Hepatocyte (in vitro differentiated cells): ENCODE results near the gene OR10Z1. TPM values are rescaled to one million over a fixed set of nuclear protein-coding genes. Genes with fewer than 3 reads are reported as not detected.

Experiments
- DNase-seq: peaks from one replicate; pipeline ENCODE4 v3.0.0-alpha.2; 2016; ENCODE audit warnings: low spot score
- H2AFZ ChIP-seq: fragments of 200-600 bp; sonication (generic); 2 replicates; pipeline ENCODE4 v1.6.0; 2016; ENCODE audit warnings: antibody characterized with exemption, mild to moderate bottlenecking
- H3K27ac ChIP-seq: fragments of 200-600 bp; sonication (generic); 2 replicates; pipeline ENCODE4 v1.5.1; 2016; ENCODE audit warnings: mild to moderate bottlenecking
- H3K27me3 ChIP-seq: fragments of 200-600 bp; sonication (generic); 2 replicates; pipeline ENCODE4 v1.6.1; 2016
- H3K36me3 ChIP-seq: fragments of 200-600 bp; sonication (generic); replicated peaks from 2 replicates; pipeline ENCODE4 v1.5.1; 2016; ENCODE audit warnings: low read depth; ENCODE audit not compliant: insufficient read depth
- H3K4me1 ChIP-seq: fragments of 200-600 bp; sonication (generic); 2 replicates; pipeline ENCODE4 v1.5.1; 2016; ENCODE audit warnings: mild to moderate bottlenecking, moderate library complexity; ENCODE audit not compliant: insufficient read depth
- H3K4me2 ChIP-seq: fragments of 200-600 bp; sonication (generic); 2 replicates; pipeline ENCODE4 v1.6.0; 2016
- H3K4me3 ChIP-seq: fragments of 200-600 bp; sonication (generic); 2 replicates; pipeline ENCODE4 v1.5.1; 2016; ENCODE audit warnings: mild to moderate bottlenecking
- H3K79me2 ChIP-seq: fragments of 200-600 bp; sonication (generic); 2 replicates; pipeline ENCODE4 v1.6.0; 2017; ENCODE audit warnings: mild to moderate bottlenecking
- H3K9me2 ChIP-seq: fragments of 200-600 bp; sonication (generic); replicated peaks from 2 replicates; pipeline ENCODE4 v1.6.0; 2017; ENCODE audit warnings: mild to moderate bottlenecking; ENCODE audit not compliant: insufficient read depth
- H3K9me3 ChIP-seq: fragments of 200-600 bp; sonication (generic); 2 replicates; pipeline ENCODE4 v1.5.1; 2016; ENCODE audit warnings: low read depth, mild to moderate bottlenecking
- H4K20me1 ChIP-seq: fragments of 200-600 bp; sonication (generic); 2 replicates; pipeline ENCODE4 v1.6.0; 2016; ENCODE audit warnings: mild to moderate bottlenecking; ENCODE audit not compliant: insufficient read depth, poor library complexity, severe bottlenecking
- EZH2 ChIP-seq: fragments of 200-600 bp; sonication (generic); IDR thresholded peaks from 2 replicates; pipeline ENCODE4 v1.6.1; 2016; ENCODE audit warnings: antibody characterized with exemption, mild to moderate bottlenecking, borderline replicate concordance
- EZH2phosphoT487 ChIP-seq: fragments of 200-600 bp; sonication (generic); IDR thresholded peaks from one replicate; pipeline ENCODE4 v1.6.1; 2018; ENCODE audit warnings: antibody characterized with exemption, mild to moderate bottlenecking, low read depth, moderate library complexity; ENCODE audit not compliant: unreplicated experiment, severe bottlenecking
- WGBS: methylation state at CpG from one replicate; pipeline ENCODE4 v1.1.6; 2016; ENCODE audit warnings: low lambda C conversion rate; ENCODE audit errors: missing lambda C conversion rate; 5-methylcytosine and 5-hydroxymethylcytosine counted together
- polyA plus RNA-seq: library from polyadenylated mRNA; unstranded; fragments of >200 nt; fragmentation: Nextera tagmentation; extraction: Ambion mirVana; gene quantifications from 2 replicates; pipeline ENCODE4 v1.2.1, GENCODE V29; 2016
- total RNA-seq: library from RNA; depleted of rRNA; stranded (reverse); fragments of >200 nt; gene quantifications from 2 replicates; pipeline ENCODE4 v1.2.3, GENCODE V29; 2014
- TF ChIP-seq, protein P1 (sequence below): fragments of 200-600 bp; sonication (generic); IDR thresholded peaks from 2 replicates; pipeline ENCODE4 v1.5.1; 2016; ENCODE audit warnings: antibody characterized with exemption, mild to moderate bottlenecking; ENCODE audit not compliant: poor library complexity

Gene OR10Z1, protein sequence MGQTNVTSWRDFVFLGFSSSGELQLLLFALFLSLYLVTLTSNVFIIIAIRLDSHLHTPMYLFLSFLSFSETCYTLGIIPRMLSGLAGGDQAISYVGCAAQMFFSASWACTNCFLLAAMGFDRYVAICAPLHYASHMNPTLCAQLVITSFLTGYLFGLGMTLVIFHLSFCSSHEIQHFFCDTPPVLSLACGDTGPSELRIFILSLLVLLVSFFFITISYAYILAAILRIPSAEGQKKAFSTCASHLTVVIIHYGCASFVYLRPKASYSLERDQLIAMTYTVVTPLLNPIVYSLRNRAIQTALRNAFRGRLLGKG
- total RNA-seq (not detected in 2 replicates), polyA plus RNA-seq (not detected in 2 replicates)

DNA sequence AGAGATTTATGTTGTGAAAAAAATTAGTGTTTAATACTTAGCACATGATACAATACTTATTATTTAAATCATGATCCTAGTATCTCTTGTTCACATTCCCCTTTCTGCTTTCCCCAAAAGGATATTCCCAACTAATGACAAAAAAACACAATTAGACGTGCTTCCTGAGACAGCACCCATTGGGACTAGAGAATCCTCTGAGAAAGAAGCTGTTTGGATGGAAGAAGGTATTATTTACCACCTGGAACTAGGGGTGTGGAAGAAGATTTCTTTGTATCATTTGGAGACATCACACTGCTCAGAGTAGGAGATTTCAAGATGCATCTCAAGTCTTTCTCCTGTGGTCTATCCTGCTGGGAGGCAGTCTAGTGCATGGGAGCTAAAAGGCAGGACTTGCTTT, at the start of gene OR10Z1:
Gene OR10Z1, plus strand, starts transcription at position 301 of the 400 bp plus-strand sequence. CDS start 1,171 bp downstream, outside the sequence.
- DNase-seq: no peak
- H3K9me2 ChIP-seq: no peaks in the 10 kb centered on the region
- no peaks in the 10 kb centered on the region for H3K27me3 ChIP-seq
- H3K9me3 ChIP-seq: no peaks in the 10 kb centered on the region
- no peaks in the 10 kb centered on the region for H3K4me1 ChIP-seq
- TF ChIP-seq, protein P1, sequence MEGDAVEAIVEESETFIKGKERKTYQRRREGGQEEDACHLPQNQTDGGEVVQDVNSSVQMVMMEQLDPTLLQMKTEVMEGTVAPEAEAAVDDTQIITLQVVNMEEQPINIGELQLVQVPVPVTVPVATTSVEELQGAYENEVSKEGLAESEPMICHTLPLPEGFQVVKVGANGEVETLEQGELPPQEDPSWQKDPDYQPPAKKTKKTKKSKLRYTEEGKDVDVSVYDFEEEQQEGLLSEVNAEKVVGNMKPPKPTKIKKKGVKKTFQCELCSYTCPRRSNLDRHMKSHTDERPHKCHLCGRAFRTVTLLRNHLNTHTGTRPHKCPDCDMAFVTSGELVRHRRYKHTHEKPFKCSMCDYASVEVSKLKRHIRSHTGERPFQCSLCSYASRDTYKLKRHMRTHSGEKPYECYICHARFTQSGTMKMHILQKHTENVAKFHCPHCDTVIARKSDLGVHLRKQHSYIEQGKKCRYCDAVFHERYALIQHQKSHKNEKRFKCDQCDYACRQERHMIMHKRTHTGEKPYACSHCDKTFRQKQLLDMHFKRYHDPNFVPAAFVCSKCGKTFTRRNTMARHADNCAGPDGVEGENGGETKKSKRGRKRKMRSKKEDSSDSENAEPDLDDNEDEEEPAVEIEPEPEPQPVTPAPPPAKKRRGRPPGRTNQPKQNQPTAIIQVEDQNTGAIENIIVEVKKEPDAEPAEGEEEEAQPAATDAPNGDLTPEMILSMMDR: no peak
- TF ChIP-seq EZH2 (no peak), EZH2phosphoT487 (no peak)
- 92% methylated on average over 1 of the region's 1 CpG for WGBS
- no peaks in the 10 kb centered on the region for H3K36me3 ChIP-seq
- H4K20me1 ChIP-seq: no peaks in the 10 kb centered on the region
- H3K27ac ChIP-seq: no peak within 1 kb of the TSS
- no peaks in the 10 kb centered on the region for H3K79me2 ChIP-seq
- H2AFZ ChIP-seq: no peak within 1 kb of the TSS
- H3K4me3 ChIP-seq: no peak within 1 kb of the TSS
- no peak within 1 kb of the TSS for H3K4me2 ChIP-seq

DNA sequence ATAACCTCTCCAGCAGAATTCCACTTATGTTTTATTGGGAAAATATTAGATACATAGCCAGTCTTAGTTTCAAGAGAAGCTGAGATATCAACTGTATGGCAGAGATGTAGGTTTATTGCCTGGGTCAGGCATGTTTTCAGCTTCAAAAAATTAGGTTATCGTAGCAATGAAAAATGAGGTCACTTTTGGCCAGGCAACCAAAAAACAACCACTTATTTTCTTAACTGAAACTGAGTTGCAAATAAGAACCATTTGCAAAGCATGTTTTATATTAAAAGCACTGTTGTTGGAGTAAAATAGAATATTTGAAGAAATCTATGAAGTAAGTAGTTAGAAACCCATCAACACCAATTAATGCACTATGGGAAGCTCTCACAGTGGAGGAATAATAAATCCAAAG, 45.4 kb upstream of the OR10Z1 start:
- H3K9me3 ChIP-seq: no peaks in the 10 kb centered on the region
- H3K9me2 ChIP-seq: no peaks in the 10 kb centered on the region
- no peak overlapping the region for H3K4me2 ChIP-seq
- no peaks in the 10 kb centered on the region for H3K4me1 ChIP-seq
- WGBS: 93% methylated on average over 1 of the region's 1 CpG
- no peak overlapping the region for H3K27ac ChIP-seq
- DNase-seq: no peak
- H3K79me2 ChIP-seq: no peaks in the 10 kb centered on the region
- no peaks in the 10 kb centered on the region for H3K27me3 ChIP-seq
- H4K20me1 ChIP-seq: no peaks in the 10 kb centered on the region
- TF ChIP-seq EZH2 (no peak), EZH2phosphoT487 (no peak)
- TF ChIP-seq, protein P1: no peak
- H2AFZ ChIP-seq: no peak overlapping the region
- H3K36me3 ChIP-seq: no peaks in the 10 kb centered on the region
- no peak overlapping the region for H3K4me3 ChIP-seq

DNA sequence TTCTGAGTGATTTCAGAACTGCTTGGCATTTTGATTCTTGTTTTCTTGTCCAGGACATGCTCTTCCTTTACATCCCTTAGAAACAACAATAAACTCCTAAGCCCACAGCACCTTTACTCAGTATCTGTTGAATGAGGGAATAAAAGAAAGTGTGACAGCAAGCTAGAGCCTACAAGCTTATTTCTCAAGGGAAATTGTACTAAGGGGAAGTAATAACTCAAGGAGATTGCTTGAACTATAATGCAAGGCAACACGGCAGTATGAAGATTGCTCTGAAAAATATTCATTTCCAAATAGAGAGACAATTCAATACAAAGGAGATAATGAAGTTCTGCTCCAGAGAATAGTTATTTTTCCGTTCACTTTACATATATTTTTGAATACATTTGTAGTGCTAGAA, 41.2 kb upstream of the OR10Z1 start:
- H2AFZ ChIP-seq: no peak overlapping the region
- H3K9me3 ChIP-seq: no peaks in the 10 kb centered on the region
- H3K4me2 ChIP-seq: no peak overlapping the region
- H3K27me3 ChIP-seq: no peaks in the 10 kb centered on the region
- H3K36me3 ChIP-seq: no peaks in the 10 kb centered on the region
- DNase-seq: no peak
- H3K4me3 ChIP-seq: no peak overlapping the region
- TF ChIP-seq EZH2phosphoT487 (no peak), EZH2 (no peak)
- TF ChIP-seq, protein P1: no peak
- no peaks in the 10 kb centered on the region for H3K9me2 ChIP-seq
- no peak overlapping the region for H3K27ac ChIP-seq
- WGBS: 81% methylated on average over 2 of the region's 2 CpGs
- H4K20me1 ChIP-seq: no peaks in the 10 kb centered on the region
- no peaks in the 10 kb centered on the region for H3K79me2 ChIP-seq
- H3K4me1 ChIP-seq: no peaks in the 10 kb centered on the region
